Mesendoderm (in vitro differentiated cells): ENCODE measurements around the gene GPR108.

Source experiments
- DNase-seq: peaks from one replicate; pipeline ENCODE4 v3.0.0; 2013
- H2AK5ac ChIP-seq: 2 replicates; pipeline ENCODE4 v1.6.1; 2013; ENCODE audit warnings: low read length, inconsistent platforms
- H2BK120ac ChIP-seq: 2 replicates; pipeline ENCODE4 v1.6.1; 2013; ENCODE audit warnings: low read depth, mild to moderate bottlenecking, low read length, moderate library complexity, mixed read lengths
- H2BK15ac ChIP-seq: replicated peaks from 2 replicates; pipeline ENCODE4 v1.6.1; 2013; ENCODE audit warnings: low read depth, mild to moderate bottlenecking, moderate library complexity
- H2BK5ac ChIP-seq: 2 replicates; pipeline ENCODE4 v1.6.1; 2013; ENCODE audit warnings: low read length, inconsistent platforms
- H3K18ac ChIP-seq: 2 replicates; pipeline ENCODE4 v1.6.1; 2013; ENCODE audit warnings: mild to moderate bottlenecking, low read length, mixed read lengths
- H3K23ac ChIP-seq: one replicate; pipeline ENCODE4 v1.6.1; 2013; ENCODE audit warnings: low read length
- H3K27ac ChIP-seq: 2 replicates; pipeline ENCODE4 v1.5.1; 2013; ENCODE audit warnings: low read depth, mild to moderate bottlenecking, inconsistent platforms, low read length, moderate library complexity
- H3K27me3 ChIP-seq: 2 replicates; pipeline ENCODE4 v1.6.1; 2013; ENCODE audit warnings: low read length, control low read depth, mild to moderate bottlenecking, inconsistent platforms; ENCODE audit not compliant: insufficient read depth, poor library complexity
- H3K36me3 ChIP-seq: 2 replicates; pipeline ENCODE4 v1.6.1; 2013; ENCODE audit warnings: low read length, inconsistent platforms; ENCODE audit not compliant: control insufficient read depth, insufficient read depth
- H3K4ac ChIP-seq: one replicate; pipeline ENCODE4 v1.6.1; 2013; ENCODE audit warnings: low read depth, mild to moderate bottlenecking, low read length, moderate library complexity
- H3K4me1 ChIP-seq: 2 replicates; pipeline ENCODE4 v1.6.1; 2013; ENCODE audit warnings: low read depth, low read length, inconsistent platforms; ENCODE audit not compliant: control insufficient read depth
- H3K4me2 ChIP-seq: 2 replicates; pipeline ENCODE4 v1.6.1; 2013; ENCODE audit warnings: low read length
- H3K4me3 ChIP-seq: 2 replicates; pipeline ENCODE4 v1.5.1; 2013; ENCODE audit warnings: mild to moderate bottlenecking, low read length
- H3K56ac ChIP-seq: one replicate; pipeline ENCODE4 v1.6.1; 2013; ENCODE audit warnings: low read length
- H3K79me1 ChIP-seq: 2 replicates; pipeline ENCODE4 v1.6.1; 2013; ENCODE audit warnings: low read length, inconsistent platforms
- H3K79me2 ChIP-seq: 2 replicates; pipeline ENCODE4 v1.6.1; 2013; ENCODE audit warnings: mild to moderate bottlenecking, low read length; ENCODE audit not compliant: control insufficient read depth, insufficient read depth
- H3K9ac ChIP-seq: 2 replicates; pipeline ENCODE4 v1.6.1; 2013; ENCODE audit warnings: low read length, inconsistent platforms
- H4K5ac ChIP-seq: one replicate; pipeline ENCODE4 v1.6.1; 2013; ENCODE audit warnings: low read length
- H4K8ac ChIP-seq: one replicate; pipeline ENCODE4 v1.6.1; 2013; ENCODE audit warnings: low read depth, mild to moderate bottlenecking, control low read depth, low read length, moderate library complexity
- WGBS: extraction: QIAGEN DNeasy Blood & Tissue Kit; methylation state at CpG from one replicate; pipeline ENCODE4 v1.1.7; 2013; ENCODE audit warnings: low lambda C conversion rate, missing lambda C conversion rate; ENCODE audit not compliant: insufficient coverage; ENCODE audit errors: extremely low coverage; 5-methylcytosine and 5-hydroxymethylcytosine counted together

GPR108 gene

GRCh38 chr19:6721773-6722172 lies 15.6 kb downstream of the GPR108 start:
- Histone ChIP-seq H3K36me3 (no peaks in the 10 kb centered on the region), H4K5ac (no peak overlapping the region), H3K23ac (no peak overlapping the region), H2AK5ac (no peak overlapping the region), H3K27ac (no peak overlapping the region), H3K4me1 (no peaks in the 10 kb centered on the region), H2BK5ac (no peak overlapping the region), H3K27me3 (no peaks in the 10 kb centered on the region), H2BK15ac (no peak overlapping the region), H4K8ac (no peak overlapping the region), H3K4me3 (no peak overlapping the region), H3K56ac (no peak overlapping the region), H2BK120ac (no peak overlapping the region), H3K79me2 (no peaks in the 10 kb centered on the region), H3K4ac (no peak overlapping the region), H3K79me1 (peaks cover 2% of the 10 kb centered on the region), H3K9ac (no peak overlapping the region), H3K18ac (no peak overlapping the region), H3K4me2 (no peak overlapping the region)
- WGBS, result no CpG with 5 or more reads among the region's 5 CpGs
- DNase-seq, result no peak

DNA sequence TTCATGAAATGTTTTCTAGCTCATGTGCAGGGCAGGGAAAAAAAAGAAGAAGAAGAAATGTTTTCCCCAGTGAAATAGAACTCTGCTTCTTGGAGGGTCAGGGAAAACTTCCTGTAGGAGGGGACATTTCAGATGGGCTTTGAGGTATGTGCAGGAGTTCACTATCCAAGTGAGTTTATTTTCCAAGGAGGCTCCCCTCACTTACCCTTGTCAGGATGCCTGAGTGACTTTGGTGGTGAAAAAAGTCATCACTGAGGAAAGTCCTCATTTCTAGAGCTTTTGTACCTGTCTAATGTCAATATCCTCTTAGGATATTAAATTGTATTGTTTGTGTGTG lies 16.3 kb downstream of the GPR108 start:
- no peak overlapping the region for H3K9ac ChIP-seq
- H3K4me2 ChIP-seq, result no peak overlapping the region
- no peaks in the 10 kb centered on the region for H3K27me3 ChIP-seq
- no peak overlapping the region for H2BK120ac ChIP-seq
- no peak overlapping the region for H2BK15ac ChIP-seq
- no peak overlapping the region for H3K56ac ChIP-seq
- H2BK5ac ChIP-seq, result no peak overlapping the region
- no peaks in the 10 kb centered on the region for H3K4me1 ChIP-seq
- H3K23ac ChIP-seq, result no peak overlapping the region
- no peak overlapping the region for H2AK5ac ChIP-seq
- H3K79me1 ChIP-seq, result peaks cover 2% of the 10 kb centered on the region
- no peaks in the 10 kb centered on the region for H3K36me3 ChIP-seq
- no peak overlapping the region for H3K27ac ChIP-seq
- H4K8ac ChIP-seq, result no peak overlapping the region
- no peak overlapping the region for H3K4me3 ChIP-seq
- H4K5ac ChIP-seq, result no peak overlapping the region
- no peak overlapping the region for H3K4ac ChIP-seq
- H3K79me2 ChIP-seq, result no peaks in the 10 kb centered on the region
- DNase-seq, result no peak
- no peak overlapping the region for H3K18ac ChIP-seq

DNA sequence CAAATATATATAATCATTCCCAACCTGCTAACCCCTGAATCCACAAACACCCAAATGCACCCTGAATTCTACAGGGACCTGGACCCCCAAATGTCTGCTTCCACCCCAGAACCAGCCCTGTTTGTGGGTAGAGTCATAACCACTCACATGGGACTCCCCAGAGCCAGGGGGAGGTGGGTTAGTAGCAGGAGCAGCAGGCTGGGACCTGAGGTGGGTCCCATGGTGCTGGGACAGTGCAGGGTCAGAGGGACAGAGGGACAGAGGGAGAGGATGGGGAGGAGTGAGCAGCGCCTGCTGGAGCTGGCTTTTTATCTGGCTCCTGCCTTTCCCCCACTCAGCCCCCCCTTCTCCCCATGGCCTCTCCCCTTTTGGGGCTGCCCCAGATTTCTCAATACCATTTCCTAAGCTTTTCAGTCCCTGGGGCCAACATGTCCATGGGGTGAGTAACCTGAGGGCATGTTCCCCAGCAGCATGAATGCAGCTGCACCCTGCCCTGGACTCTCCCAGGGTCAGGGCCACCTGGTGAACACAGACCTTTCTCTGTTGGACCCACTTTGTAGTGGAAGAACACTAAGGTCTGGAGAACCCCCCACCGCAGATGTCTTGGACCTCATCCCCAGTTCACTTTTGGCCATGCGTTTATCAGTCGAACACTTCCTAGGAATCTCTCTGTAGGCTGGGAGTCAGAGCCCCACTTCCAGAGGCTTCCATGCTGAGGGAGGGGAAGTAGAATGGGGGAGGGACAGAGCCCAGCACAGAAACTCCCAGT lies 16.8 kb downstream of the GPR108 start, which contains the start of gene C3:
Gene C3, minus strand, starts transcription at position 282 of the 769 bp plus-strand sequence. Its CDS starts 61 bp downstream, at position 221.
- no peak within 1 kb of the TSS for H3K18ac ChIP-seq
- DNase-seq, result no peak
- no CpG with 5 or more reads among the region's 4 CpGs for WGBS

GRCh38 chr19:6719992-6720368 lies 17.4 kb downstream of the GPR108 start:
- Histone ChIP-seq H3K79me2 (no peaks in the 10 kb centered on the region), H3K18ac (no peak overlapping the region), H3K4me1 (no peaks in the 10 kb centered on the region), H3K27me3 (no peaks in the 10 kb centered on the region), H4K5ac (no peak overlapping the region), H2BK15ac (no peak overlapping the region), H3K79me1 (peaks cover 2% of the 10 kb centered on the region), H3K27ac (no peak overlapping the region), H3K4me3 (no peak overlapping the region), H3K4me2 (no peak overlapping the region), H3K36me3 (no peaks in the 10 kb centered on the region), H3K4ac (no peak overlapping the region), H4K8ac (no peak overlapping the region), H2AK5ac (no peak overlapping the region), H2BK5ac (no peak overlapping the region), H2BK120ac (no peak overlapping the region), H3K56ac (no peak overlapping the region), H3K23ac (no peak overlapping the region), H3K9ac (no peak overlapping the region)
- no peak for DNase-seq
- WGBS, result no CpG with 5 or more reads among the region's 3 CpGs

More for the DNA sequence above, 16.8 kb downstream of the GPR108 start, which contains the start of gene C3:
- Histone ChIP-seq H3K23ac (no peak within 1 kb of the TSS), H4K8ac (no peak within 1 kb of the TSS), H3K79me1 (peaks cover 2% of the 10 kb centered on the region), H3K9ac (no peak within 1 kb of the TSS), H3K27me3 (no peaks in the 10 kb centered on the region), H3K4me1 (no peaks in the 10 kb centered on the region), H2BK5ac (no peak within 1 kb of the TSS), H2BK15ac (no peak within 1 kb of the TSS), H3K56ac (no peak within 1 kb of the TSS), H2AK5ac (no peak within 1 kb of the TSS), H3K4me3 (no peak within 1 kb of the TSS), H2BK120ac (no peak within 1 kb of the TSS), H3K4me2 (no peak within 1 kb of the TSS), H4K5ac (no peak within 1 kb of the TSS), H3K79me2 (no peaks in the 10 kb centered on the region), H3K4ac (no peak within 1 kb of the TSS), H3K27ac (no peak within 1 kb of the TSS), H3K36me3 (no peaks in the 10 kb centered on the region)

GRCh38 chr19:6719540-6719861 lies 17.9 kb downstream of the GPR108 start:
- no peaks in the 10 kb centered on the region for H3K79me2 ChIP-seq
- no peak overlapping the region for H2BK120ac ChIP-seq
- H3K27ac ChIP-seq, result no peak overlapping the region
- H4K5ac ChIP-seq, result no peak overlapping the region
- no peak overlapping the region for H4K8ac ChIP-seq
- no peak overlapping the region for H2AK5ac ChIP-seq
- no peak overlapping the region for H3K18ac ChIP-seq
- H3K79me1 ChIP-seq, result peaks cover 2% of the 10 kb centered on the region
- H3K36me3 ChIP-seq, result no peaks in the 10 kb centered on the region
- H3K9ac ChIP-seq, result no peak overlapping the region
- H3K27me3 ChIP-seq, result no peaks in the 10 kb centered on the region
- no peak overlapping the region for H3K56ac ChIP-seq
- no peak overlapping the region for H3K4ac ChIP-seq
- no peak overlapping the region for H2BK15ac ChIP-seq
- DNase-seq, result no peak
- no peak overlapping the region for H3K4me3 ChIP-seq
- WGBS, result 100% methylated on average over 2 of the region's 6 CpGs
- no peak overlapping the region for H2BK5ac ChIP-seq
- H3K4me2 ChIP-seq, result no peak overlapping the region
- H3K4me1 ChIP-seq, result no peaks in the 10 kb centered on the region
- H3K23ac ChIP-seq, result no peak overlapping the region
